Measurements from ENCODE around the gene SSNA1. TPM values are rescaled to one million over a fixed set of nuclear protein-coding genes. Genes with fewer than 3 reads are reported as not detected.

The SSNA1 gene
- polyA plus RNA-seq, 1 experiment = 35.0 TPM

GRCh38 chr9:137220317-137221094, 32.0 kb downstream of the SSNA1 start:
- TF ChIP-seq CTCF (IDR thresholded peaks at IDR 0.05; ENCODE audit: low read depth, low read length) = no peak
- Histone ChIP-seq H3K27me3 (ENCODE audit: control insufficient read depth, insufficient read depth, low read length) (no peaks in the 10 kb centered on the region), H3K4me3 (ENCODE audit: low read depth, low read length) (no peak overlapping the region), H3K9me3 (ENCODE audit: control insufficient read depth, insufficient read depth, low read length) (no peaks in the 10 kb centered on the region; the same call in 1 of the 2 replicates), H3K27ac (ENCODE audit: low read depth, low read length) (no peak overlapping the region)
- ChIA-PET POLR2A (interaction anchor here (1.0 to 1.4 kb wide), 2 partner anchors 12 to 32 kb away, joined by 3 read pairs; no protein-coding TSS in a partner anchor), CTCF (no interaction called here)
- no peak for DNase-seq (ENCODE audit: low read depth, low spot score)

- POLR2A ChIA-PET = interaction anchor here (0.7 to 1.4 kb wide), 3 partner anchors 12 to 32 kb away, joined by 3 to 6 read pairs (median 3); partner anchors contain the start of gene TUBB4B
- CTCF ChIA-PET = no interaction called here
- DNase-seq (ENCODE audit: low read depth, low spot score) = no peak
- Histone ChIP-seq H3K4me3 (ENCODE audit: low read depth, low read length) (no peak overlapping the region), H3K27ac (ENCODE audit: low read depth, low read length) (no peak overlapping the region), H3K9me3 (ENCODE audit: control insufficient read depth, insufficient read depth, low read length) (no peaks in the 10 kb centered on the region; the same call in 1 of the 2 replicates), H3K27me3 (ENCODE audit: control insufficient read depth, insufficient read depth, low read length) (no peaks in the 10 kb centered on the region)
- no peak for TF ChIP-seq CTCF (IDR thresholded peaks at IDR 0.05; ENCODE audit: low read depth, low read length)
Measured at GRCh38 chr9:137221095-137221505, 32.6 kb downstream of the SSNA1 start.

GRCh38 chr9:137221506-137222111, 33.1 kb downstream of the SSNA1 start:
- no peaks in the 10 kb centered on the region for H3K27me3 ChIP-seq (ENCODE audit: control insufficient read depth, insufficient read depth, low read length)
- no peak for DNase-seq (ENCODE audit: low read depth, low spot score)
- TF ChIP-seq CTCF (IDR thresholded peaks at IDR 0.05; ENCODE audit: low read depth, low read length) = no peak
- no peak overlapping the region for H3K27ac ChIP-seq (ENCODE audit: low read depth, low read length)
- peak overlapping the region; percentile 39 for H3K4me3 ChIP-seq (ENCODE audit: low read depth, low read length)
- ChIA-PET POLR2A (interaction anchor here (0.7 to 1.4 kb wide), 3 partner anchors 13 to 33 kb away, joined by 3 to 6 read pairs (median 3); partner anchors contain the start of gene TUBB4B), CTCF (no interaction called here)
- H3K9me3 ChIP-seq (ENCODE audit: control insufficient read depth, insufficient read depth, low read length) = no peaks in the 10 kb centered on the region; the same call in 1 of the 2 replicates

GRCh38 chr9:137222190-137223077, 34.0 kb downstream of the SSNA1 start, which contains the start of gene RNF208:
RNF208 (minus strand) TSS chr9:137222240; CDS start chr9:137221212, 1,028 bp downstream.
- H3K27me3 ChIP-seq (ENCODE audit: control insufficient read depth, insufficient read depth, low read length) = no peaks in the 10 kb centered on the region
- H3K9me3 ChIP-seq (ENCODE audit: control insufficient read depth, insufficient read depth, low read length) = no peaks in the 10 kb centered on the region; the same call in 1 of the 2 replicates
- ChIA-PET CTCF (interaction anchor here (0.6 to 3.7 kb wide), 3 partner anchors 14 to 193 kb away, joined by 3 to 29 read pairs (median 6); no protein-coding TSS in a partner anchor), POLR2A (interaction anchor here (0.7 to 2.4 kb wide), 9 partner anchors 14 to 99 kb away, joined by 3 to 28 read pairs (median 7); partner anchors contain the start of genes ANAPC2, NDOR1, SSNA1 and TMEM203)
- no peak for DNase-seq (ENCODE audit: low read depth, low spot score)
- peak within 1 kb of the TSS; percentile 52 for H3K27ac ChIP-seq (ENCODE audit: low read depth, low read length)
- H3K4me3 ChIP-seq (ENCODE audit: low read depth, low read length) = peak within 1 kb of the TSS; percentile 48
- TF ChIP-seq CTCF (IDR thresholded peaks at IDR 0.05; ENCODE audit: low read depth, low read length) = no peak
